Sigmoid colon (tissue), 4 donors: ENCODE measurements around the gene USP2.

Source experiments
- EP300 ChIP-seq, 4 donors: sonication (generic); formaldehyde crosslinking; IDR thresholded peaks; one replicate each; pipeline ENCODE4 v1.6.1; 2017; ENCODE audit warnings: antibody characterized with exemption in 4 of 4
- POLR2A ChIP-seq, 2 donors: fragments of 450-650 bp; IDR thresholded peaks; one replicate each; pipeline ENCODE4 v1.6.1; 2016; ENCODE audit warnings: antibody characterized with exemption in 2 of 2, mild to moderate bottlenecking in 2 of 2, moderate library complexity in 2 of 2
- POLR2AphosphoS5 ChIP-seq, 4 donors: sonication (generic); formaldehyde crosslinking; IDR thresholded peaks; one replicate each; pipeline ENCODE4 v1.6.1; 2017; ENCODE audit warnings: antibody characterized with exemption in 4 of 4
- TF ChIP-seq, protein P1 (sequence below), 4 experiments: fragments of 450-650 bp in 3 of 4; fragments of 200-600 bp in 1 of 4; IDR thresholded peaks; one replicate each; pipeline ENCODE4 v1.5.1; 2016 to 2019; ENCODE audit warnings: antibody characterized with exemption in 4 of 4, mild to moderate bottlenecking in 3 of 4, moderate library complexity in 2 of 4

DNA sequence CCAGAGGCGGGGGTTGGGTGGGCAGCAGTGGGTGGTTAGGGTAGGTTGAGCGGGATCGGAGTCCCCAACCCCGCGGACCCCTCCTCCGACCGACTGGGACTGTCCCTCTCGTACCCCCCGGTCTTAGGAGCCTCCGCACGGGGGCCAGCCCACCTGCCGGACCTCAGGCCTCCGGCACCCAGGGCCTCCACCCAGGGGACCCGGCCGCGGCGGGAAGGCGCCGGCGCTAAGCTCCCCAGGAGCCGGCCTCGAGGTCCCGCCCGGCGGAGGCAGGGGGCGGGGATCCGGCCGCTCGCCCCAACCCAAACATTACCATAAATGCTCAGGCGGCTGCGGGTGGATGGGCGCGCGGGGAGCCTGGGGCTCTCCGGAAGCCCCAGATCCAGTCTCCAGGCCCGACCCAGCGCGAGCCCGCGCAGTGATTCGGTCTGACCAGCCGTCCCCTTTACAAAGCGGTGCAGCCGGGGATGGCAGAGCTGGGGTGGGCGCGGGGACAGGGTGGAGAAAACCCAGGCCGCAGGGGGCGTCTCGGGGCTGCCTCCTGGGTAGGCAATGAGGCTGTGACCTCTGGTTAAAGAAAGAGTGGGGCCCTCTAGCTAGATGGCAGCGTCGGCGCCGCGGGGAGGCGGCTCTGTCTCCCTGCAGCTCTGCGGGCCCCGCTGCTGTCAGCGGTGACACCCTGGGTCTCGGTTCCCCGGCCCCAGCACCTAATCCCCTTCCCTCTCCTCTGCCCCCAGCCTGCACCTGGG lies 60.5 kb downstream of the USP2 start:
- TF ChIP-seq POLR2A (IDR thresholded peaks at IDR 0.05) (peak; percentile 73 to 87), POLR2AphosphoS5 (IDR thresholded peaks at IDR 0.05) (peak; percentile 79 to 94 (median 88)), EP300 (IDR thresholded peaks at IDR 0.05) (no peak)
- TF ChIP-seq, protein P1, sequence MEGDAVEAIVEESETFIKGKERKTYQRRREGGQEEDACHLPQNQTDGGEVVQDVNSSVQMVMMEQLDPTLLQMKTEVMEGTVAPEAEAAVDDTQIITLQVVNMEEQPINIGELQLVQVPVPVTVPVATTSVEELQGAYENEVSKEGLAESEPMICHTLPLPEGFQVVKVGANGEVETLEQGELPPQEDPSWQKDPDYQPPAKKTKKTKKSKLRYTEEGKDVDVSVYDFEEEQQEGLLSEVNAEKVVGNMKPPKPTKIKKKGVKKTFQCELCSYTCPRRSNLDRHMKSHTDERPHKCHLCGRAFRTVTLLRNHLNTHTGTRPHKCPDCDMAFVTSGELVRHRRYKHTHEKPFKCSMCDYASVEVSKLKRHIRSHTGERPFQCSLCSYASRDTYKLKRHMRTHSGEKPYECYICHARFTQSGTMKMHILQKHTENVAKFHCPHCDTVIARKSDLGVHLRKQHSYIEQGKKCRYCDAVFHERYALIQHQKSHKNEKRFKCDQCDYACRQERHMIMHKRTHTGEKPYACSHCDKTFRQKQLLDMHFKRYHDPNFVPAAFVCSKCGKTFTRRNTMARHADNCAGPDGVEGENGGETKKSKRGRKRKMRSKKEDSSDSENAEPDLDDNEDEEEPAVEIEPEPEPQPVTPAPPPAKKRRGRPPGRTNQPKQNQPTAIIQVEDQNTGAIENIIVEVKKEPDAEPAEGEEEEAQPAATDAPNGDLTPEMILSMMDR (IDR thresholded peaks at IDR 0.05), result no peak
